Left colon (tissue), 2 donors: ENCODE measurements around the gene ADAMTS7. TPM values are rescaled to one million over a fixed set of nuclear protein-coding genes. Genes with fewer than 3 reads are reported as not detected.
"Not testable (repeated sequence)": the region's sequence is repeated elsewhere in the genome, so short reads cannot be mapped to it uniquely, and the experiment has no call there.

Experiments used
- ATAC-seq: fragments of 200-7000 bp; cut with Tn5 transposase; one replicate; pipeline ENCODE4 v1.9.1; 2020; ENCODE audit warnings: mild to moderate bottlenecking, moderate library complexity
- DNase-seq, 2 donors: peaks; one replicate each; pipeline ENCODE4 v3.0.0-alpha.2; 2020
- intact Hi-C, 2 donors: fragments of 100-400 bp; cut with DNase I in 1 of 2; cut with micrococcal nuclease in 1 of 2; formaldehyde crosslinking; loops; one replicate each; pipeline versions ENCODE4 v1.11.2 to v1.14.0; 2022; cut with DNase I, micrococcal nuclease
- total RNA-seq, 2 donors: library from RNA; stranded (reverse); fragmentation: NEBNext Ultra II Directional; extraction: Animal tissue kit (Norgen Biotek cat#: 25700); gene quantifications; one replicate each; pipeline ENCODE4 v1.2.1, GENCODE V29; 2021
- donor health status: DM: no; HTN: no; CAD: no.
- donor health status: DM: yes; HTN: yes; CAD: no.

The ADAMTS7 gene
- total RNA-seq, 2 donors from 2014 or later = 0.92 to 2.4 TPM

GRCh38 chr15:78791357-78791756, 19.9 kb downstream of the ADAMTS7 start:
- ATAC-seq (no peak), DNase-seq (no peak)
- intact Hi-C loops = no loop called here

DNA sequence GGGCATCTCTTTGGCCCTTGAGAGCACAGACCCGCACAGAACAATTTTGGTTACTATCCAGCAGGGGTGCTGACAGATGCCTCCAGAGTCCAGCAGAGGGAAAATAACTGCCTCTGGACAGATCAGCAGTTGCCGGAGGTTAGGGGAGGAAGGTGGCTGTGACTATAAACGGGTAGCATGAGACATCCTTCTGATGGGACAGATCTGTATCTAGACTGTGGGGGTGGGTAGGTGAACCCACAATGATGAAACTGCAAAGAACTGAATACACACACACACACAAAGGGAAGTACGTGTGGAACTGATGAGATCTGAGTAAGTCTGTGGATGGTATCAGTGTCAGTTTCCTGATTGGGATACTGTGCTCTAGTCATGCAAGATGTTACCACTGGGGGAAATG, 21.2 kb downstream of the ADAMTS7 start:
- intact Hi-C loops = no loop called here
- DNase-seq (no peak), ATAC-seq (no peak)

DNA sequence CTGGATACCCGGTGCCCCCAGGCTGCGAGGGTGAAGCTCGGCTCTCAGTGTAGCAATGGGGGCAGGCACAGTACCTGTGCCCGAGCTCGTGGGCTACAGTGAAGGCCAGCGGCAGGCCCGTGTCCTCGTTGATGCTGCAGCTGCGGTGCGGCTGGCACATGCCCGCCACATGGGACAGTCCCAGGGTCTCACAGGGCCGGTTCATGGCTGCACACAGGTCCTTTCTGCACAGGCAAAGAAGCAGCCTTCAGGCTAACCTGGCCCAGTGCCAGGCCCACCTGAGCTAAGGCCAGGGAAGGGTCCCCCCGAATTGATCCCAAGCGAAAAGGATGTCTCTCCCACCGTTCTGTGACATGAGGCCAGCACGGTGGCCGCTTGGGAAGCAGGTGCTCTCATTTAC, 21.6 kb downstream of the ADAMTS7 start:
- DNase-seq = no peak
- intact Hi-C loops = no loop called here
- ATAC-seq = no peak

- no peak for ATAC-seq
- intact Hi-C loops = no loop called here
- DNase-seq = no peak
Observed at GRCh38 chr15:78788016-78788660, 23.1 kb downstream of the ADAMTS7 start.

DNA sequence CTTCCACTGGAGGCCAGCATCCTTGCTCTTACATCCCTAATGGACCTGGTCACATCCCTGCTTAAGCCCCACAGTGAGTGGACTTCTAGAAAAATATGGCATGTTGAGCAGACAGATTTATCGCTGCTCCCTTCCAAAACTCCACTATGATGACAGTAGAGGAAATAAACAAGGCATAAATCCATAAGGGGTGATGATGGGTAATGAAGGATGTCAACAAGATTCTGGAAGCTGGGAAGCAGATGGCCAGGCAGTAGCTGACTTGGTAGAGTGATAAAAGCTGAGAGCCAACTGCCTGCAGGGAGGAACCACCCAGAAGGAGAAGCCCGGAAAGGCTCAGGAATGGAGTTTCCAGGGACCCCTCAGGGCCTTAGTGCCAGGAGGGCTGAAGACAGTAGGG, 28.9 kb downstream of the ADAMTS7 start:
- DNase-seq, ATAC-seq, intact Hi-C loops: not testable (repeated sequence)

DNA sequence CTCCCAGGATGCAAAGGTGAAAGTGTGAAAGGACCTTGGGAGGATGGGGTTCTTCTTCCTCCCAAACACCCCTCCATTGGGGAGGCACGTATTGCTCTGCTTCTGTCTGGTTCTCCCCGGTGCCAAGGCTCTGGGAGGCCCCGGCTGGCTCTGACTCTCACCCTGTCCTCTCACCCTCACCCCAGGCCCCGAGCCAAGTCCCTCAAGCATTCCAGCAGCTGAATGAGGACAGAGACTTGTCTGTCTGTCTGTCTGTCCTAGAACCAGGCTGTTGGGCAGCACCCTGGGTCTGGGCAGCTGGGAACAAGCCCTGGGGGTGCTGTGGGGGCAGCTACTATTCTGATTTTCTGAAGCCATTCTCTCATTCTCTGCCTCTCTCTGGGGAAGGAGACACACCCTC, 29.9 kb downstream of the ADAMTS7 start:
- DNase-seq, intact Hi-C loops, ATAC-seq: not testable (repeated sequence)

DNA sequence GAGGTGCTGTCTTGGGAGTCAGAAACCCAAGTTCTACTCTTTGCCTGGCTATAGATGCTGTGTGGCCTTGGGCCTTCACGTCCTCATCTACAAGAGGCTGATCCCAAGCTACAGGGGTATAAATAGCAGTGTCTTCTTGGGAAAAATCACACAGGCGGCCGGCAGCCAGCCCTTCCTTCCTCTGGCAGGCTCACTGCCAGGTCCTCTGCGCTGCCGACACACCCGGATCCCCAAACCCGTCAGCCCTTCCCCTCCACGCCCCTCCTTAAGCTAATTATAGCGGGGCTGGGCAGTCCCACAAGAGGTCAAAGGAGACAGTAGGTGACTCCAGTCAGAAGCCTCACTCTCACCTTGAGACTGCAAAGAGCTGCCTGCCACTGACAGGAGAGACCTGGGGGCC, 31.3 kb downstream of the ADAMTS7 start:
- DNase-seq = not testable (repeated sequence)
- intact Hi-C loops = loop anchor here in 1 of 2 donors (10.0 kb wide), 1 partner anchor 805 kb away; no protein-coding TSS in a partner anchor
- ATAC-seq = peak; percentile 91

DNA sequence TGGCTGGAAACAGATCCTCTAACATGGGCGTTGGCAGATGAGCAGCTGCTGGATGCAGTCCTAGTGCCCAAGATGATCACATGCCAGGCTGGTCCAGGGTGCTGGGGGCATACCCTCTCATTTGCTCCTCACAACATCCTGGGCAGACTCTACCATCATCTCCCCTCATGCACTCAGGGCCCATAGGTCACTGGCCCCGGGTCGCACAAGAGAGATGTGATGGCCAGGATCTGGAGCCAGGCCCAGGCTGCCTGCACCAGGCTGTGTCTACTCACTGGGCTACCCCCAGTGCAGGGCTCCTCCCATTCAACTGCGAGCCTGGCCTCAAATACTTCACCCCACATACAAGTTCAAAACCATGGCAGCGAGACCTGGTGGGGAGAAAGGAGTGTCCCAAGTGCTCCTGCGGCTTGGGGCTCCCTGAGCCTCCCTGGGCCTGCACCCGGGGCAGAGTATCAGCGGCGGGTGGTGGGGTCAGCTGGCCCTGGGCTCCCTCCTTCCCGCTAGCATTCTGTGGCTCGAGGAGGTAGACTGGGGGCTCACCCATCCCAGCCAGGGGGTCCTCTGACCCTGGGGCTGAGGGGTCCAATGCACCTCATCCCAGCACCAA, 32.0 kb downstream of the ADAMTS7 start:
- DNase-seq, ATAC-seq: not testable (repeated sequence)
- intact Hi-C loops = loop anchor here in 1 of 2 donors (10.0 kb wide), 1 partner anchor 804 kb away; no protein-coding TSS in a partner anchor

DNA sequence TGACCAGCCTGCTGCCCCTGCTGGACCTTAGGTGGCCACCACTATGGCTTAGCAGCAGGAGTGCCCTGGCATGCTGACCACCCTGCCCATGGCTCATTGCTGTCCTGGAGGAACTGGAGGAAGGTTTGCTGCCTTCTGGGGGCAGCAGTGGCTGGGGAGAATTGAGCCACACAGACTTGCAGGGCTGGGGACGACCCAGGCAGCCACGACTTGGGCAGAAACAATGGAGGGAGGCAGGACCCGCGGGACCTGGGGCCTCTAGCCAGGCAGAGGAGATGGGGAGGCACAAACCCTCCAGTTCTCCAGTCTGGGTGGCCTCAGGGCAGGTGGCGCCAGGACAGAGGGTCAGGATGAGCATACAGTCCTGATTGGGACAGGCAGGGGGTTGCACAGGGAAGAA, 32.8 kb downstream of the ADAMTS7 start:
- ATAC-seq (no peak), DNase-seq (no peak)
- intact Hi-C loops = loop anchor here in 1 of 2 donors (10.0 kb wide), 1 partner anchor 804 kb away; no protein-coding TSS in a partner anchor

GRCh38 chr15:78777953-78778345, 33.3 kb downstream of the ADAMTS7 start:
- ATAC-seq, DNase-seq: not testable (repeated sequence)
- intact Hi-C loops = loop anchor here in 1 of 2 donors (10.0 kb wide), 1 partner anchor 803 kb away; no protein-coding TSS in a partner anchor

GRCh38 chr15:78777290-78777952, 33.8 kb downstream of the ADAMTS7 start:
- not testable (repeated sequence) for ATAC-seq, DNase-seq

DNA sequence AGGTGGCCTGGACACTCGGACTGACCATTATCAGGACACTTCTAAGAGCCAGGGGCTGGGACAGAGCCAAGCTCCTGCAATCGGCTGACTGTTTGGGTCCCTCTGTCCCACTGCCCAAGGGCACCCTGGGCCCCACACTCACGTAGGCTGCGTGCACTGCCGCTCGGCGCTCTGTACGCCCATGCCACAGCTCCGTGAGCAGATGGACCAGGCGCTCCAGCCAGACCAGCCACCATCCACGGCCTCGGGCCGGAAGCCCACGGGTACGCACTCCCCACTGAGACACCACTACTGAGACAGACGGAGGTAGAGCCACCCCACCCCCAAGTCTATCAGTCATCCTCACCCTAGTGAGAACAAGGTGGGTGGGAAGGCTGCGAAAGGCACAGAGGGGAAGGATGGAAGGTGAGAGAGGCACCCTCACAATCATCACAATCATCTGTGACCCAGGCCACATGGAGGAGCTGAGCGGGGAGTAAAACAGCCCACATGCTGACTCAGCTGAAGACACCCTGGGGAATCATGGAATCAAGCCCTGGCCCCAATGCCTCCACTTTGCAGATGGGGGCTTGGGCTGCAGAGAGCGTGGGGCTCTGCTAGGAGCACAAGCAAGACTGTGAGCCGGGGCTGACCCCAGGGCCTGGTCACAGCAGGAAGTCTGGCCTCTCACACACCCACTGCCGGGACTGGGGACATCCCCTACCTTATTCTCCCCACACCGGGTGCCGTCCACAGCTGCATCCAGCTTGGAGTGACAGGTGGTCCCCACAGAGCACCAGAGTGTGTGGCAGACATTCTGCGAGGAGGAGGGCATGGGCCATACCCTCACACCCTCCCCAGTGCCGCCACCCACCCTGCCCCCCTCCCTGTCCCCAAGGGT, 35.0 kb downstream of the ADAMTS7 start:
- DNase-seq, ATAC-seq: not testable (repeated sequence)
- intact Hi-C loops = loop anchor here in 1 of 2 donors (10.0 kb wide), 1 partner anchor 801 kb away; no protein-coding TSS in a partner anchor

More at GRCh38 chr15:78777290-78777952, 33.8 kb downstream of the ADAMTS7 start:
- intact Hi-C loops = loop anchor here in 1 of 2 donors (10.0 kb wide), 1 partner anchor 803 kb away; no protein-coding TSS in a partner anchor

- intact Hi-C loops = loop anchor here in 1 of 2 donors (10.0 kb wide), 1 partner anchor 801 kb away; no protein-coding TSS in a partner anchor
- ATAC-seq (no peak), DNase-seq (no peak)
Observed at GRCh38 chr15:78775472-78775871, 35.8 kb downstream of the ADAMTS7 start.

DNA sequence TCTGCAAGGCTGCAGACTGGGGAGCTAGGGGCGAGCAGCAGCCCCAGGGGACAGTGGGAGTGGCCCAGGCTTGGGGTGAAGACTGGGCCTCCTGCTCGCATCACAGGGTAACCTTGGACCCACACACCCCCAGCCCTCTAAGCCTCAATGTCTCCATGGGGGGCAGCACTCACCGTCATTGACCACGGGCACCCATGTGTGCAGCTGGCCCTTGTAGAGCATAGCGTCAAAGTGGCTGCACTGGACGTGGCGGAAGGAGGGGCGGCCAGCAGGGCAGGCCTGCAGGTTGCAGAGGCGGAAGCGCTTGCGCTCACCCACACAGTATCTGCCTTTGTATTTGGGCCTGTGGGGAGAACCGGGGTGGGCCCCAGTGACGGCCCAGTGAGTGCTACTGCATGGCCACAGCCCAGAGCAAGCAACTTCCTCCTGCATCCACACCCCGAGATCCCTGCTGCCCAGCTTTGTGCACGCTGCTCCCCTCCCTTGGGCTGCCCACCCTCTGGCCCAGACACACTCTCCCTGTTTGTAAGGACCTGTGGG, 36.7 kb downstream of the ADAMTS7 start:
- not testable (repeated sequence) for DNase-seq, ATAC-seq
- intact Hi-C loops = loop anchor here in 1 of 2 donors (10.0 kb wide), 1 partner anchor 800 kb away; no protein-coding TSS in a partner anchor

DNA sequence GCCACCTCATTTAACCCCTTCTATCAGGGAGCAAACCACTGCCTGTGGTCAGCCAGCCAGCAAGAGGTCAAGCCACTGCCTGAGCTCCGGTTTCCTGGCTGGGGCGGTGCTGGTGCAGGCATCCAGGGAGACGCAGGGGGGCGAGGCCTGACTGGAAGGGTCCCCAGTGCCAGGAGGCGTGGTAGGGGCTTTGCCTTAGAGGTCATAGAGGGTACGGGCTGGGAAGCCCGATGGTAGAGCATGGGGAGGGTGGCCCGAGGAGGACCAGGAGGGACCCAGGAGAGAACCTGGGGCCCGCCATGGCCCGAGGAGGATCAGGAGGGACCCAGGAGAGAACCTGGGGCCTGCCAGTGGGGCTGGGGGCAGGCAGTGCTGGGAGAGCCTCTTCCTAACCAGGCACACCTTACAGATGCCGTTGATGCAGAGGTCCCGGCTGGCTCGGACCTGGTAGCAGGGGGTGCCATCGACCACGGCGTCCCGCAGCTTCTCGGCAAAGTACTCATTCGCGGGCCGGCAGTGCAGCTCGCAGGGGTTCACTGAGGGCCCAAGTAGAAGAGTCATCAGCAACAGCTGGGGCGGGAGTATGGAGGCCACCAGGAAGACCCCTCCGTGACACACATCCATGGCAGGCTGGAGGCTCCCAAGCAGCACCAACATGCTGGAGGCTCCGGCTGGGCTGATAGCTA, 37.4 kb downstream of the ADAMTS7 start:
- not testable (repeated sequence) for ATAC-seq, DNase-seq
- intact Hi-C loops = loop anchor here in 1 of 2 donors (10.0 kb wide), 1 partner anchor 799 kb away; no protein-coding TSS in a partner anchor

- intact Hi-C loops = loop anchor here in 1 of 2 donors (10.0 kb wide), 1 partner anchor 798 kb away; no protein-coding TSS in a partner anchor
Observed at GRCh38 chr15:78772738-78773137, 38.5 kb downstream of the ADAMTS7 start.

GRCh38 chr15:78771436-78772000, 39.7 kb downstream of the ADAMTS7 start:
- ATAC-seq, DNase-seq: not testable (repeated sequence)
- intact Hi-C loops = loop anchor here in 1 of 2 donors (10.0 kb wide), 1 partner anchor 797 kb away; no protein-coding TSS in a partner anchor

More at GRCh38 chr15:78772738-78773137, 38.5 kb downstream of the ADAMTS7 start:
- ATAC-seq (no peak), DNase-seq (no peak)
